Adrenal gland (tissue), 5 donors: ENCODE data around the gene BCORL1.

ENCODE experiments used
- CTCF ChIP-seq, 6 experiments: fragments of 450-650 bp in 4 of 6; fragments of 200-600 bp in 2 of 6; sonication (generic) in 1 of 6; IDR thresholded peaks; 1 replicate in 5 of 6; 2 replicates in 1 of 6; pipeline versions ENCODE4 v1.5.1 to v1.8.0; 2016 to 2021; ENCODE audit warnings: antibody characterized with exemption in 6 of 6, mild to moderate bottlenecking in 2 of 6, moderate library complexity in 1 of 6
- POLR2A ChIP-seq, 2 donors: fragments of 450-650 bp; IDR thresholded peaks; one replicate each; pipeline ENCODE4 v1.6.1; 2017; ENCODE audit warnings: antibody characterized with exemption in 2 of 2, mild to moderate bottlenecking in 2 of 2, moderate library complexity in 1 of 2
- donor health status: DM: no; HTN: no; CAD: no.

GRCh38 chrX:130084631-130085237 lies 102.3 kb downstream of the BCORL1 start:
- TF ChIP-seq POLR2A (IDR thresholded peaks at IDR 0.05) (no peak), CTCF (IDR thresholded peaks at IDR 0.05) (no peak)
